ENCODE measurements around the gene RASSF5.

- TF ChIP-seq CTCF (IDR thresholded peaks at IDR 0.05), result no peak
- TF ChIP-seq EZH2 (IDR thresholded peaks at IDR 0.05; ENCODE audit: borderline replicate concordance, insufficient read depth, low read depth, low read length, poor library complexity, severe bottlenecking), result no peak
Measured at GRCh38 chr1:206532368-206532767, 25.0 kb downstream of the RASSF5 start.

All from B cell (primary cell).